NCI-H146 treated with DMSO at 0.1 percent for 48 hours (cell line): ENCODE measurements around the gene GNG7.
"Not testable (repeated sequence)": the region's sequence is repeated elsewhere in the genome, so short reads cannot be mapped to it uniquely, and the experiment has no call there.

ENCODE experiments used
- DNase-seq: peaks from one replicate; lab custom pipeline; 2025; ENCODE audit not compliant: unreplicated experiment; lab: John Stamatoyannopoulos, UW

GNG7 gene

GRCh38 chr19:2542341-2543069, 160.0 kb downstream of the GNG7 start:
- DNase-seq = no peak

GRCh38 chr19:2540646-2541454, 161.6 kb downstream of the GNG7 start:
- no peak for DNase-seq

- no peak for DNase-seq
Observed at GRCh38 chr19:2540251-2540645, 162.2 kb downstream of the GNG7 start.

DNA sequence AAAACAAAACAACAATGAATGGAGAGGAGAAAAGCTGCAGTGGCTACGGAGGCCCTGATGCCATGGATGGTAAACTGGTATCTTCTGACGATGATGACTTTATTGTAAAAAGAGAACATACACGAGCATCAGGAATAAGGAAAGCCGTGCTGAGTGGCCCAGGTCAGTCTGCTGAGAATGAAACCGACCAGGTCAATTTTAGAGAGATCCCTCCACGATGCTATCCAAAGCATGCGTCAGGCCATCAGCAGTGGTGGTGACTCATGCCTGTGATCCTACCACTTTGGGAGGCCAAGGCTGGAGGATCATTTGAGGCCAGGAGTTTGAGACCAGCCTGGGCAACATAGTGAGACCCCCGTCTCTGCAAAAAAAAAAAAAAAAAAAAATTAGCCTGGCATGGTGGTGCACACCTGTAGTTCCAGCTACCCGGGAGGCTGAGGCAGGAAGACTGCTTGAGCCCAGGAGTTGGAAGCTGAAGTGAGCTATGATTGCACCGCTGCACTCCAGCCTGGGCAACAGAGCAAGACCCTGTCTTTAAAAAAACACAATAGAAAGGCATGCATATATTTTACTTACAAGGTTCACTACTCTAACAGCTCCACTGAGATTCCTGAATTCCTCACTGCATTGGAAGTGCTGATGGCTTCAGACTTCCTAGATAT, 164.3 kb downstream of the GNG7 start:
- no peak for DNase-seq

DNA sequence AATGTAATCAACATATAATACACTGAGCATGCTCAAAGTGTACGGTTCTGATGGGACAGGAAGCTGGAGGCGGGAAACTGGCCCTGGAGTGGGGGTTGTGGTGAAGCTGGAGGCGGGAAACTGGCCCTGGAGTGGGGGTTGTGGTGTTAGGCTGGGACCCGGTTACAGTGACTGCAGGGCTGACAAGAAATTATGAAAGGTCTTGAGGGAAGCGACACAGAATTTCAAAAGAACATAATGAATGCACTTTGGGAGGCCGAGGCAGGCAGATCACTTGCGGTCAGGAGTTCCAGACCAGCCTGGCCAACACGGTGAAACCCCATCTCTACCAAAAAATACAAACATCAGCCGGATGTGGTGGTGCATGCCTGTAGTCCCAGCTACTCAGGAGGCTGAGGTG, 164.9 kb downstream of the GNG7 start:
- DNase-seq = not testable (repeated sequence)

DNA sequence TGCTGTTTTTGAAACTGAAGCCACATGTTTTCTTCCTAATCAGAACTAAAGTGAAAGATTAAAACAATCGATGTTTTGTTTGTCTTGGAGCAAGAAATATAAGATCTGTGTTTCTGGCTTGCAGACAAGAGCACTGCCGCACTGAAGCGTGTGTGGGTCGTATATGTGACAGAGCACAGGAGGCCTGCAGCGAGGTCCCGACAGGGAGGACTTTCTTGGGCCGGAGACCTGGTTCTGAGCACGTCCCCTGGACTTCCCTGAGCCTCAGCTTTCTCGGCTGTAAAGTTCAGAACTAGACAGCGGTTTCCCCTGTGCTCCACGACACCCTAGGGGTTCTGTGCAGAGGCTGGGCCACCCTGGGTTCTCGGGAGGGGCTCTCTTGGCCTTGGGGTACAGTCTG, 166.0 kb downstream of the GNG7 start:
- no peak for DNase-seq

DNA sequence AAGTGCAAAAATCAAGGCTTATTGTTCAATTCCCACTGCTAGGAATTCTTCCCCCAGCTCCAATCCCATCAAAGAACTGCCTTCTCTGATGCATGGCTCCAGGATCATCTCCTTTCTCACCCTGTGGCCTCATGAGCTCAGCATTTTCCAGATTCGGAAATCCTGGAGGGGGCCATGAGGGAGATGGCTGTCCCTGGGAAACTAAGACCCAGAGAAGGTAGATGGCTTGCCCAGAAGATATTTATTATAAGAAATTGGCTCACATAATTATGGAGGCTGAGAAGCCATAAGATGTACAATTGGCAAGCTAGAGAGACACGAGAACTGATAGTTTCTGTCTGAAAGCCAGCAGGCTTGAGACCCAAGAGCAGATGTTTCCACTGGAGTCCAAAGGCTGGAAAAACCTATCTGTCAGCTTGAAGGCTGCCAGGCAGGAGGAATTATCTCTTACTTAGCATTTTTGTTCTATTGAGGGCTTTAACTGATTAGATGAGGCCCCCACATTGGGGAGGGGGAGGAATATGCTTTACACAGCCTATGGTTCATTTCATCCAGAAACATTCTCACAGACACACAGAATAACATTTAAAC, 168.0 kb downstream of the GNG7 start:
- DNase-seq = no peak

DNA sequence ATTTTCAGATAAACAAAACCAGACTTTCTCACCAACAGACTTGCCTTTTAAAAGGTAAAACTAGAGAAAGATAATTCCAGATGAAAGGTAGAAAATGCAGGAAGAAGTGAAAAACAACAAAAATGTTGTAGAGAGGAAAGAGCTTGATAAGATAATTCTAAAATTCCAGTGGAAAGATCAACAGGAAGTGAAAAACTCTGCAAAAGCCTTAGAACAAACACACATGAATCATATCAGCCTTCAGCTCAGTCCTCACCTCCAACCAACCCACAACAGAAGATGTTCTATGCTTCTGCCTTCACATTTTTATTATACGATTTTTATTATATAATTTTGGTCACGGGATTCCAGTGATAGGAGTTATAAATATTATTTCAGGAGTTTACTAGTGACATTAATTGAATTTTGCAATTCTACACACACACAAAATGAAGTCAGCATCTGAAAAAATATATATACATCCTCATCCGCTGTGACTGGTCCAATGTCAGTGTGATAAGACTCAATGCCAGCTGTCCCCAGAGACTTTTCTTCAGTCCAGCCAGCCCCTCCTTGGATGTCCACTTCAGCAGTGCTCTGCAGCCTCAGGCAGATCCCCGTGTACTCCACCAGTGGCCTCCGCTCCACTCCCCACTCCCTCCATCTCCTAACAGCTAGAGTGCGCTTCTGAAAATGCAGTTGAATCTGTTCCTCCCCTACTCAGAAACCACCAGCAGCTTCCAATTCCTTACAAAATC, 168.6 kb downstream of the GNG7 start:
- DNase-seq = no peak

GRCh38 chr19:2533072-2533425, 169.4 kb downstream of the GNG7 start:
- DNase-seq = no peak

GRCh38 chr19:2532252-2533071, 170.0 kb downstream of the GNG7 start:
- no peak for DNase-seq

DNA sequence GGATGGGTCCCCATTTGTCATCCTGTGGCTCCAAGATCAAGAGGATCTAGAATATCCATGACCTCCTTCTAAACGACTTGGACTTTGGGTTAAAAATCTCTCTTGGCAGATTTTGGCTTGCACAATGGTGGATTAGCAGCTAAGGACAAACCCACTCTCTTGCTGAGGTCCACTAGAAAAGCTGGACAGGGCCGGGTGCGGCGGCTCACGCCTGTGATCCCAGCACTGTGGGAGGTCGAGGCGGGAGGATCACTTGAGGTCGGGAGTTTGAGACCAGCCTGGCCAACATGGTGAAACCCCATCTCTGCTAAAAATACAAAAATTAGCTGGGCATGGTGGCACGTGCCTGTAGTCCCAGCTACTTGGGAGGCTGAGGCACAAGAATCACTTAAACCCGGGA, 172.6 kb downstream of the GNG7 start:
- not testable (repeated sequence) for DNase-seq

DNA sequence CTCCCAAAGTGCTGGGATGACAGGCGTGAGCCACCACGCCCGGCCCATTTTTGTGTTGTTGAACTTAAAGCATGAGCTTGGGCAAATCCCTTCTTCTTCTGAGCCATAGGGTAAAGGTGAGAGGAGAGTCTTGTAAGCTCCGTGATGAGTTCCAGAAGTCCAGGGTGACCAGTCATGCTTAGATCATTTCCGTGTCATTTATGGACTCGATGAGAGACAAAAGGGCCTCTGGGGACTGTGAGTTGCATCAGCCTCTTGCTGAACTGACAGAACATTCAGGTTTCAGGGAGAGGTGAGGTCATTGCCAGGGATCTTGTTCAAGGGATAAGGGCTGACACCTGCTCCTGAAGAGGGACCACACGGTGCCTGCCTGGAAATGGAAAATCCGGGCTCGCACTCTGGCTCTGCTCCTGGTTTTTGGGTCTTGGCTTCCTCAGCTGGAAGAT, 173.0 kb downstream of the GNG7 start:
- DNase-seq = no peak

- no peak for DNase-seq
Observed at GRCh38 chr19:2528675-2529101, 173.8 kb downstream of the GNG7 start.

DNA sequence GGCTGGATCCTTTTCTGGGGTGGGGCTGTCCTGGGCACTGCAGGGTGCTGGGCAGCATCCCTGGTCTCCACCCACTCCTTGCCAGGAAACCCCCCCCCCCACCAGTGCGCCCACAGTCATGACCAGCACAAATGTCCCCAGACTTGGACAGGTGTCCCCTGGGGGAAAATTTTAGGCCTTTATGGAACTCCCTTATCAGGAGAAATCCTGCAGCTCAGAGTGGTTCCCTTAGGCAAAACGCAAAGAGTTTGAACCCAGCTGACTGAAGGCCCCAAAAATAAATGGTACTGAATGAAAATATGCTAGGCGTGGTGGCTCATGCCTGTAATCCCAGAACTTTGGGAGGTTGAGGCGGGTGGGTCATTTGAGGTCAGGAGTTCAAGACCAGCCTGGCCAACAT, 174.8 kb downstream of the GNG7 start:
- no peak for DNase-seq

- DNase-seq = no peak
Observed at GRCh38 chr19:2527171-2527570, 175.3 kb downstream of the GNG7 start.

- DNase-seq = no peak
Observed at GRCh38 chr19:2524840-2525723, 177.4 kb downstream of the GNG7 start.

GRCh38 chr19:2524361-2524839, 178.1 kb downstream of the GNG7 start:
- no peak for DNase-seq

GRCh38 chr19:2523630-2524311, 178.7 kb downstream of the GNG7 start:
- no peak for DNase-seq
